Kidney (tissue), 14 donors: ENCODE measurements around the gene VCPKMT. TPM values are rescaled to one million over a fixed set of nuclear protein-coding genes. Genes with fewer than 3 reads are reported as not detected.
A peak's percentile ranks its signal among the peaks of the same experiment; 100 is the strongest.

ENCODE experiments used
- DNase-seq, 5 donors: peaks; one replicate each; pipeline ENCODE4 v3.0.0-alpha.2; 2013 to 2020
- FAIRE-seq: peaks from 2 replicates; lab custom pipeline; 2012; peaks lifted over from hg19 to GRCh38; lab: Jason Lieb, UNC
- H3K27ac ChIP-seq, 2 donors: one replicate each; pipeline ENCODE4 v1.7.0; 2013; ENCODE audit warnings: low read depth in 2 of 2, low read length in 2 of 2, inconsistent platforms in 1 of 2
- H3K27me3 ChIP-seq: one replicate; pipeline ENCODE4 v1.7.1; 2013; ENCODE audit warnings: low read length, inconsistent platforms; ENCODE audit not compliant: control insufficient read depth, insufficient read depth
- H3K36me3 ChIP-seq, 3 donors: one replicate each; pipeline versions ENCODE4 v1.7.0 to v1.7.1; 2013; ENCODE audit warnings: low read length in 3 of 3, control low read depth in 1 of 3, inconsistent platforms in 1 of 3; ENCODE audit not compliant: insufficient read depth in 3 of 3, control insufficient read depth in 2 of 3
- H3K4me1 ChIP-seq, 3 donors: one replicate each; pipeline versions ENCODE4 v1.7.0 to v1.7.1; 2013; ENCODE audit warnings: low read length in 3 of 3, inconsistent platforms in 1 of 3, low read depth in 1 of 3; ENCODE audit not compliant: control insufficient read depth in 2 of 3, insufficient read depth in 2 of 3
- H3K4me3 ChIP-seq, 3 donors: one replicate each; pipeline versions ENCODE4 v1.7.0 to v1.8.1; 2013; ENCODE audit warnings: low read length in 3 of 3, control low read depth in 1 of 3, inconsistent platforms in 1 of 3
- H3K9ac ChIP-seq, 3 donors: one replicate each; pipeline versions ENCODE4 v1.7.0 to v1.7.1; 2013; ENCODE audit warnings: low read length in 3 of 3, control low read depth in 1 of 3, inconsistent platforms in 1 of 3
- H3K9me3 ChIP-seq, 3 donors: one replicate each; pipeline versions ENCODE4 v1.7.0 to v1.7.1; 2013; ENCODE audit warnings: low read length in 3 of 3, control low read depth in 1 of 3, inconsistent platforms in 1 of 3; ENCODE audit not compliant: control insufficient read depth in 2 of 3, insufficient read depth in 1 of 3
- intact Hi-C: fragments of 100-400 bp; cut with DNase I; formaldehyde crosslinking; loops from one replicate; pipeline ENCODE4 v1.11.1; 2022
- polyA plus RNA-seq: library from polyadenylated mRNA; stranded (reverse); fragments of 350-450 nt; fragmentation: Illumina TruSeq; extraction: RNeasy Lipid Tissue Mini Kit (QIAGEN cat#74804); gene quantifications from one replicate; pipeline ENCODE4 v1.2.3, GENCODE V29; 2014; ENCODE audit warnings: low read depth, low replicate concordance; ENCODE audit not compliant: insufficient read depth
- total RNA-seq: library from RNA; stranded (reverse); fragmentation: NEBNext Ultra II Directional; extraction: Animal tissue kit (Norgen Biotek cat#: 25700); gene quantifications from one replicate; pipeline ENCODE4 v1.2.1, GENCODE V29; 2021
- TF ChIP-seq, protein P1 (sequence below): IDR thresholded peaks from 3 replicates; pipeline ENCODE4 v1.5.1; 2012; ENCODE audit warnings: mild to moderate bottlenecking, moderate library complexity, borderline replicate concordance; ENCODE audit not compliant: insufficient read depth; ENCODE audit errors: extremely low read depth
- donor health status: control.
- donor health status: control.
- donor health status: control.
- donor health status: control.
- donor health status: control.
- donor health status: DM: yes; HTN: yes; CAD: no.
- donor health status: Normal renal cell carcinoma (clear cell type).

The VCPKMT gene
- total and polyA plus RNA-seq, 2 donors from 2014 or later, result 8.0 to 8.3 TPM

DNA sequence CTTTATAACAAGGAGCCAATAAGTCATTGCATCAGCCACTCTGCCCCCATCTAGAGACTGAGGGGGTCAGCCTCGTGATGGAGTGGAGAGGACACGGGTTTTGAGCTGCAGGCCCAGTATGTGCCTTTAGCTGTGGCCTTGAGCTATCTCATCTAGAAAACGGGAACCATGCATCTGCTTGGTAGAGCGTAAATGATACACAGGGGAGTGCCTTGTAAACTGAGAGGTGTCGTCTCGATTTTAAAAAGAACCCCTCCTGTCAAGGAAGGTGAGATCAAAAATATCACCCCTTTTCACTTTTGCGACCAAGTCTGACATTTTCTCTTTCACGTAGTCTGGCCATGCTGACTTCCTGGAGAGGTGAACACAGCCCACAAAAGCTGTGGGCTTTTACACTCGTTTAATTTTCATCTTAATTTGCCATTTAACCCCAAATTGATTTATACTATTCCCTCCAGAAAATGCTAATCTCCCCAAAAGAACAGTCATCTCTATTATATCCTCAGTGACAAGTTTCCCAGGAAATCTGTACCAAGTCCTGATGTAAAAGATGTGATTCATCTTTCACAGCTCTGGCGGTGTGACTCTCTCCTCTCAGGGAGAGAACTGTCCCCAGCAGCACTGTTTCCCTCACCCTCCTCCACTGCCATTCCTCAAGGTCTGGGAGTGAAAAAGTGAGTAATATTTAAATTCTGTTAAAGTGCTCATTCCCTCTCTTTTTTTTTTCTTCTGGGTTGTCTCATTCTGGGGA, 30.6 kb downstream of the VCPKMT start:
- DNase-seq, result no peak
- no peaks in the 10 kb centered on the region for H3K27me3 ChIP-seq
- no peaks in the 10 kb centered on the region for H3K9me3 ChIP-seq
- H3K36me3 ChIP-seq, result no peaks in the 10 kb centered on the region
- H3K27ac ChIP-seq, result no peak overlapping the region
- intact Hi-C loops, result no loop called here
- TF ChIP-seq, protein P1, sequence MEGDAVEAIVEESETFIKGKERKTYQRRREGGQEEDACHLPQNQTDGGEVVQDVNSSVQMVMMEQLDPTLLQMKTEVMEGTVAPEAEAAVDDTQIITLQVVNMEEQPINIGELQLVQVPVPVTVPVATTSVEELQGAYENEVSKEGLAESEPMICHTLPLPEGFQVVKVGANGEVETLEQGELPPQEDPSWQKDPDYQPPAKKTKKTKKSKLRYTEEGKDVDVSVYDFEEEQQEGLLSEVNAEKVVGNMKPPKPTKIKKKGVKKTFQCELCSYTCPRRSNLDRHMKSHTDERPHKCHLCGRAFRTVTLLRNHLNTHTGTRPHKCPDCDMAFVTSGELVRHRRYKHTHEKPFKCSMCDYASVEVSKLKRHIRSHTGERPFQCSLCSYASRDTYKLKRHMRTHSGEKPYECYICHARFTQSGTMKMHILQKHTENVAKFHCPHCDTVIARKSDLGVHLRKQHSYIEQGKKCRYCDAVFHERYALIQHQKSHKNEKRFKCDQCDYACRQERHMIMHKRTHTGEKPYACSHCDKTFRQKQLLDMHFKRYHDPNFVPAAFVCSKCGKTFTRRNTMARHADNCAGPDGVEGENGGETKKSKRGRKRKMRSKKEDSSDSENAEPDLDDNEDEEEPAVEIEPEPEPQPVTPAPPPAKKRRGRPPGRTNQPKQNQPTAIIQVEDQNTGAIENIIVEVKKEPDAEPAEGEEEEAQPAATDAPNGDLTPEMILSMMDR, result no peak
- H3K9ac ChIP-seq, result no peak overlapping the region
- no peaks in the 10 kb centered on the region for H3K4me1 ChIP-seq
- FAIRE-seq, result no peak
- no peak overlapping the region for H3K4me3 ChIP-seq

DNA sequence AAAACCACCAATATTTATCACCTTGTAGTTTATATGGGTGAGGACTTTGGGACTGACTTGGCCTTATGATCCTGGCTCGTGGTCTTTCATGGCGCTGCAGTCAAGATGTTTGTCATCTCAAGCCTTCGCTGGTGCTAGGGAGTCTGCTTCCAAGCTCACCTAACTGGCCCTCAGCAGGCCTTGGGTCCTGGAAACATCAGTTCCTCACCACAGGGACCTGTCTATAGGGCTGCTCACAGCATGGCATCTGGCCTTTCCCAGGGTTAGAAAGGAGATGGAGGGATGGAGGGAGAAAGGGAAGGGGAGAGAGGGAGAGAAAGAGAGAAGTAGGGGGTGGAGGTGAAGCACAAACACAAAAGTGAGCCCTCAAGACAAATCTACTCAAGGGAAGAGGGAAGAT, 31.7 kb downstream of the VCPKMT start:
- Histone ChIP-seq H3K27ac (no peak overlapping the region), H3K27me3 (no peaks in the 10 kb centered on the region), H3K9ac (no peak overlapping the region), H3K4me1 (no peaks in the 10 kb centered on the region), H3K36me3 (no peaks in the 10 kb centered on the region), H3K4me3 (no peak overlapping the region), H3K9me3 (no peaks in the 10 kb centered on the region)
- TF ChIP-seq, protein P1, result no peak
- DNase-seq (no peak), FAIRE-seq (no peak)
- intact Hi-C loops, result no loop called here

DNA sequence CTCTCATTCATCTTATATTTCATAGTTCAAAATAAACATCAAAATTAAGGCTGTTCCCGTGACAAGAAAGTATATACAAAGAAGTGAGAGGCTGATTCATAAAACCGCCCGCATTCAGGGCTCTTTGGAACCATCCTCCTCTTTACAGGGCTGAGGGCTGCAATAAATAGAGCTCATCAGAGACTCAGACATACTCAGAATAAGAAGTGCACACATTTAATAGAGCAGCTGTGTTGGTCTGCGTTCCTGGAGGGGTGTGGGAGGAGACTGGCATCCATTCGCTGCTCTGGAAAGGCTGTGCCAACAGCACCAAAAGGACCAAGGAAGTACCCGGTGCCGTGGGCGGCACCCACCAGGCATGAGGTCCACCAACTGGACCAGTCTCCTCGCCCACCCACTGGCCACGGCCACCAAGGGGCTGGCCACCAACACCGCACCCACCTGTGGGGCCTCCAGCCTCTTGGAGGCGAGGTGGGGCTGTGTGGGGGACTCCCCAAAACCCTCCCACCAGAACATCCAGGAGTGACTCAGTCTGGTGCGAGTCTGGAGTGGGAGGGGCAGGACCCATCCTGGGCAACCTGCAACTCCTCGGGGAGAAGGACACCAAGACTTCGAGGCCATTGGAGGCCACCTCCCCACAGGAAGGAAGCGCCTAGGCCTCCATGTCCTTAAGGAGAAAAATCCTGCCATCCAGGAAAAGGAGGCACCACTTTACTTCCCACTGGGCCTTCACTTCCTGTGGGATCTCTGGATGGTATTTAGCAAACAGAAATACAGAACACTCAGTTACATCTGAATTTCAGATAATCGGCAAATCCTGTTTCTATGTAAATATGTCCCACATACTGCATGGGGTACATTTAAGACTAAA, 32.7 kb downstream of the VCPKMT start:
- Histone ChIP-seq H3K27ac (no peak overlapping the region), H3K4me1 (no peaks in the 10 kb centered on the region), H3K36me3 (no peaks in the 10 kb centered on the region), H3K9me3 (no peaks in the 10 kb centered on the region), H3K4me3 (no peak overlapping the region), H3K27me3 (no peaks in the 10 kb centered on the region), H3K9ac (no peak overlapping the region)
- intact Hi-C loops, result no loop called here
- TF ChIP-seq, protein P1, result no peak
- FAIRE-seq, result no peak
- peak in 1 of 5 donors; percentile 60 for DNase-seq
